ENCODE measurements around the gene RNF222.

Gene RNF222

GRCh38 chr17:8397636-8398035 is at the start of gene RNF222:
RNF222 (minus strand) TSS chr17:8397827; CDS start chr17:8393461, 4,366 bp downstream.
- no peak for TF ChIP-seq ZFX (IDR thresholded peaks at IDR 0.05)
- TF ChIP-seq CTCF (conservative IDR thresholded peaks at IDR 0.05): no peak

GRCh38 chr17:8445536-8445935 is 47.9 kb upstream of the RNF222 start:
- H3K27ac ChIP-seq: no peak overlapping the region
- TF ChIP-seq ZFX (IDR thresholded peaks at IDR 0.05): no peak
- no peak for TF ChIP-seq CTCF (conservative IDR thresholded peaks at IDR 0.05)

More at GRCh38 chr17:8397636-8398035, at the start of gene RNF222:
- H3K27ac ChIP-seq: no peak within 1 kb of the TSS

GRCh38 chr17:8444494-8444893 is 46.9 kb upstream of the RNF222 start:
- no peak overlapping the region for H3K27ac ChIP-seq
- no peak for TF ChIP-seq CTCF (conservative IDR thresholded peaks at IDR 0.05)
- TF ChIP-seq ZFX (IDR thresholded peaks at IDR 0.05): no peak

GRCh38 chr17:8443756-8444155 is 46.1 kb upstream of the RNF222 start:
- H3K27ac ChIP-seq: no peak overlapping the region
- TF ChIP-seq CTCF (conservative IDR thresholded peaks at IDR 0.05): no peak
- no peak for TF ChIP-seq ZFX (IDR thresholded peaks at IDR 0.05)

- no peak for TF ChIP-seq CTCF (conservative IDR thresholded peaks at IDR 0.05)
- no peak for TF ChIP-seq ZFX (IDR thresholded peaks at IDR 0.05)
- H3K27ac ChIP-seq: no peak overlapping the region
These were observed 44.7 kb upstream of the RNF222 start for GRCh38 chr17:8442310-8442709.

GRCh38 chr17:8441690-8442089 is 44.1 kb upstream of the RNF222 start:
- TF ChIP-seq ZFX (IDR thresholded peaks at IDR 0.05) (no peak), CTCF (conservative IDR thresholded peaks at IDR 0.05) (no peak)
- H3K27ac ChIP-seq: no peak overlapping the region

- TF ChIP-seq CTCF (conservative IDR thresholded peaks at IDR 0.05) (no peak), ZFX (IDR thresholded peaks at IDR 0.05) (no peak)
- H3K27ac ChIP-seq: no peak overlapping the region
These were observed 42.1 kb upstream of the RNF222 start for GRCh38 chr17:8439681-8440080.
